ENCODE measurements around the gene ARHGAP23. TPM values are rescaled to one million over a fixed set of nuclear protein-coding genes. Genes with fewer than 3 reads are reported as not detected.

ARHGAP23 gene
- total RNA-seq, 3 donors from 2014 or later (not counting 1 experiment from before 2014, with no cell fraction given) = 0.19 to 1.8 (median 1.7) TPM

DNA sequence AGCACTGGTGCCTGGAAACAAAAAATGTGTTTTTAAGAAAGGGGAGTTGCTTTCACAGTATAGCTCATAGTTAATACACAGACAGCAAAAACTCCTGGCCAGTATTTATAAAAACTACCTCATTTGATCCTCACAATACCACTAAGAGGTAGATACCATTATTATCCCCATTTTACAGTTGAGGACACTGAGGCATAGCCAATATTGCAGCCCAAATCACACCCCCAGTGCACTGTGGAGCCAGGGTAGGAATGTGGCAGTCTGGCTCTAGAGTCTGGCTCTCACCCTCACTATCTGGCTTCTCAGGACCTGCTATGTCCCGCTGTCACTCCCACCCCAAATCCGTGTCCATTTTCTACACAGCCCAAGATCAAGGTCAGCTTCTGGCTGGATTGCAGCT is 2.6 kb downstream of the ARHGAP23 start:
- TF ChIP-seq, protein P1, sequence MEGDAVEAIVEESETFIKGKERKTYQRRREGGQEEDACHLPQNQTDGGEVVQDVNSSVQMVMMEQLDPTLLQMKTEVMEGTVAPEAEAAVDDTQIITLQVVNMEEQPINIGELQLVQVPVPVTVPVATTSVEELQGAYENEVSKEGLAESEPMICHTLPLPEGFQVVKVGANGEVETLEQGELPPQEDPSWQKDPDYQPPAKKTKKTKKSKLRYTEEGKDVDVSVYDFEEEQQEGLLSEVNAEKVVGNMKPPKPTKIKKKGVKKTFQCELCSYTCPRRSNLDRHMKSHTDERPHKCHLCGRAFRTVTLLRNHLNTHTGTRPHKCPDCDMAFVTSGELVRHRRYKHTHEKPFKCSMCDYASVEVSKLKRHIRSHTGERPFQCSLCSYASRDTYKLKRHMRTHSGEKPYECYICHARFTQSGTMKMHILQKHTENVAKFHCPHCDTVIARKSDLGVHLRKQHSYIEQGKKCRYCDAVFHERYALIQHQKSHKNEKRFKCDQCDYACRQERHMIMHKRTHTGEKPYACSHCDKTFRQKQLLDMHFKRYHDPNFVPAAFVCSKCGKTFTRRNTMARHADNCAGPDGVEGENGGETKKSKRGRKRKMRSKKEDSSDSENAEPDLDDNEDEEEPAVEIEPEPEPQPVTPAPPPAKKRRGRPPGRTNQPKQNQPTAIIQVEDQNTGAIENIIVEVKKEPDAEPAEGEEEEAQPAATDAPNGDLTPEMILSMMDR (IDR thresholded peaks at IDR 0.05) = no peak
- Mint-ChIP-seq H3K9me3 (no peaks in the 10 kb centered on the region), H3K4me3 (peak overlapping the region; percentile 81), H3K27ac (no peak overlapping the region), H3K36me3 (no peaks in the 10 kb centered on the region), H3K4me1 (peaks cover 12 to 21% of the 10 kb centered on the region in 2 donors), H3K27me3 (ENCODE audit: low read depth in 2 of 2) (peaks cover 0 to 5% of the 10 kb centered on the region in 2 donors)
- ATAC-seq (no peak), DNase-seq (no peak)
- 100% methylated on average over 2 of the region's 2 CpGs for WGBS (ENCODE audit: insufficient coverage)
- peaks cover 19% of the 10 kb centered on the region for H3K4me1 ChIP-seq (ENCODE audit: control insufficient read depth, insufficient read depth, low read length)
- no peaks in the 10 kb centered on the region for H3K36me3 ChIP-seq (ENCODE audit: control insufficient read depth, insufficient read depth, low read length)
- H3K27ac ChIP-seq (ENCODE audit: low read length) = no peak overlapping the region
- no peaks in the 10 kb centered on the region for H3K9me3 ChIP-seq (ENCODE audit: control insufficient read depth, insufficient read depth, low read length)
- no peak overlapping the region for H3K4me3 ChIP-seq (ENCODE audit: low read length)
- intact Hi-C loops (cut with micrococcal nuclease) = no loop called here
- H3K27me3 ChIP-seq (ENCODE audit: control insufficient read depth, insufficient read depth, low read length) = peaks cover 4% of the 10 kb centered on the region

DNA sequence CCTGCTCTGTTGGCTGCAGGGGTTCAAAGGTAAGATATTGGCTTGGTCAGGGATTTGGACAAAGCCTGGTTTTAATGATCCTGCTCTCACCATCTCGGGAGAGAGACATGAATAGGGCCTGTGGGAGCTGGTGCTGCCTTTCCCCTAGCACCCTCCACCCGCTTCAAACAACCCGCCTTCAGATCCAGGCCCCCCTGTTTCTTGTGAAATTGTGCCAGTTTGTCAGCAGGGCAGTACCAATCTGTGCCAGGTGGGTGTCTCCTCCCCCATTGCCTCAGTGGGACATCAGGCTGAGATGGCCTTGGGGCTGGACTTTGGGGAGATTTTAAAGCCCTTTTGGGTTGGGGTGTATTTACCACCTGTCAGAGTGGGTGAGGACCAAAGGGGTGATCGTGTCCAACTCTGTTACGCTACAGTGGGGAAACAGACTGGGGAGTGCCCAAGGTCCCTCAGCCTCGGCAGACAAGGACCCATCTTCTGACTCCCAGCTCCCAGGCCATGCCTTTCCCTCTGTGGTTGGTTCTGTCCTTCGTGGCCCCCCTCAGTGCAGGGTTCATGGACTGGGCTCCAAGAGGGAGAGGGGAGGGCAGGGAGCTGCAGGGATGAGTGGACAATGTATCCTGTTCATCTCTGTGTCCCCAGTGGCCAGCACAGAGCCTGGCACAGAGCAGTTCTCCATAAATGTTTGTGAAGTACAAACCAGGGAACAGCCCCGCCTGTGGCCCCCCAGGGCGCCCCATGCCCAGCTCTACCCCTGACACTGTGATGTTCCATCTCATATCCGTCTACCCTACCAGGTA is 3.3 kb downstream of the ARHGAP23 start:
- Mint-ChIP-seq H3K9me3 (no peaks in the 10 kb centered on the region), H3K27me3 (ENCODE audit: low read depth in 2 of 2) (peaks cover 0 to 5% of the 10 kb centered on the region in 2 donors), H3K27ac (no peak overlapping the region), H3K36me3 (no peaks in the 10 kb centered on the region), H3K4me3 (no peak overlapping the region), H3K4me1 (peaks cover 12 to 21% of the 10 kb centered on the region in 2 donors)
- DNase-seq (no peak), ATAC-seq (no peak)
- 87% methylated on average over 10 of the region's 10 CpGs for WGBS (ENCODE audit: insufficient coverage)
- Histone ChIP-seq H3K36me3 (ENCODE audit: control insufficient read depth, insufficient read depth, low read length) (no peaks in the 10 kb centered on the region), H3K27ac (ENCODE audit: low read length) (no peak overlapping the region), H3K9me3 (ENCODE audit: control insufficient read depth, insufficient read depth, low read length) (no peaks in the 10 kb centered on the region), H3K27me3 (ENCODE audit: control insufficient read depth, insufficient read depth, low read length) (peaks cover 4% of the 10 kb centered on the region), H3K4me3 (ENCODE audit: low read length) (no peak overlapping the region), H3K4me1 (ENCODE audit: control insufficient read depth, insufficient read depth, low read length) (peaks cover 19% of the 10 kb centered on the region)
- TF ChIP-seq, protein P1 (IDR thresholded peaks at IDR 0.05) = no peak
- intact Hi-C loops (cut with micrococcal nuclease) = no loop called here

DNA sequence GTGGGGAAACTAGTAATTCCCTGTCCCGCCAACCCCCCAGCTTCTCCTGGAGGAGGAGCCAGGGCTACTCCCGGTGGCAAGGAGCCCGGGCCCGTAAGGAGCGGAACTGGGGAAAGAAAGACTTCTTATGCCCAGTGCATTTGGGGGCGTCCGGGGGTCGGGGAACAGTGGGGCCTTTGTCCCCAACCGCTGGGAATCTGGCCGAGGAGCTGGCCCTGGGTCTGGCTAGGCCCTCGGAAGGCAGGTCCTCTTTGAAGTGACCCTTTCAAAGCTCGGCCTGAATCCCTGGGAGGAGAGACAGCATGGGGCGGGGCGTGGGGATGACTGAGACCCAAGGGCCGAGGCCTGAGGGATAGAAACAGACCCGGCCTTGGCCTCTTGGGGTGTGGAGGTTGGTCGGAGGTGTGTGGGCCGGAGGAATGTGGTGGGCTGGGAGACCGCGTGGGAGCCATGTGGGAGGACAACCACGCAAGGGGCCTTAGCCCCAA is 6.0 kb downstream of the ARHGAP23 start:
- Mint-ChIP-seq H3K36me3 (no peaks in the 10 kb centered on the region), H3K9me3 (no peaks in the 10 kb centered on the region), H3K4me3 (no peak overlapping the region), H3K27ac (no peak overlapping the region), H3K27me3 (ENCODE audit: low read depth in 2 of 2) (peaks cover 0 to 2% of the 10 kb centered on the region in 2 donors), H3K4me1 (peaks cover 0 to 6% of the 10 kb centered on the region in 2 donors)
- Histone ChIP-seq H3K4me1 (ENCODE audit: control insufficient read depth, insufficient read depth, low read length) (peaks cover under 1% of the 10 kb centered on the region), H3K27ac (ENCODE audit: low read length) (no peak overlapping the region), H3K36me3 (ENCODE audit: control insufficient read depth, insufficient read depth, low read length) (no peaks in the 10 kb centered on the region), H3K9me3 (ENCODE audit: control insufficient read depth, insufficient read depth, low read length) (no peaks in the 10 kb centered on the region), H3K27me3 (ENCODE audit: control insufficient read depth, insufficient read depth, low read length) (no peaks in the 10 kb centered on the region), H3K4me3 (ENCODE audit: low read length) (no peak overlapping the region)
- TF ChIP-seq, protein P1 (IDR thresholded peaks at IDR 0.05) = no peak
- ATAC-seq = no peak
- 90% methylated on average over 21 of the region's 21 CpGs for WGBS (ENCODE audit: insufficient coverage)
- intact Hi-C loops (cut with micrococcal nuclease) = no loop called here
- DNase-seq = no peak
